ENCODE results near the gene ABCC2.

- TF ChIP-seq CTCF (IDR thresholded peaks at IDR 0.05) = no peak
- no peak for TF ChIP-seq POLR2A (IDR thresholded peaks at IDR 0.05)
- TF ChIP-seq EP300 (IDR thresholded peaks at IDR 0.05) = no peak
These were observed 26.3 kb upstream of the ABCC2 start for GRCh38 chr10:99756159-99756558.
